Measurements from ENCODE around the gene VWA1. TPM values are rescaled to one million over a fixed set of nuclear protein-coding genes. Genes with fewer than 3 reads are reported as not detected.
A peak's percentile ranks its signal among the peaks of the same experiment; 100 is the strongest.

Gene VWA1
- total and polyA plus RNA-seq, 2 experiments from 2014 or later: 7.2 to 31.5 TPM

DNA sequence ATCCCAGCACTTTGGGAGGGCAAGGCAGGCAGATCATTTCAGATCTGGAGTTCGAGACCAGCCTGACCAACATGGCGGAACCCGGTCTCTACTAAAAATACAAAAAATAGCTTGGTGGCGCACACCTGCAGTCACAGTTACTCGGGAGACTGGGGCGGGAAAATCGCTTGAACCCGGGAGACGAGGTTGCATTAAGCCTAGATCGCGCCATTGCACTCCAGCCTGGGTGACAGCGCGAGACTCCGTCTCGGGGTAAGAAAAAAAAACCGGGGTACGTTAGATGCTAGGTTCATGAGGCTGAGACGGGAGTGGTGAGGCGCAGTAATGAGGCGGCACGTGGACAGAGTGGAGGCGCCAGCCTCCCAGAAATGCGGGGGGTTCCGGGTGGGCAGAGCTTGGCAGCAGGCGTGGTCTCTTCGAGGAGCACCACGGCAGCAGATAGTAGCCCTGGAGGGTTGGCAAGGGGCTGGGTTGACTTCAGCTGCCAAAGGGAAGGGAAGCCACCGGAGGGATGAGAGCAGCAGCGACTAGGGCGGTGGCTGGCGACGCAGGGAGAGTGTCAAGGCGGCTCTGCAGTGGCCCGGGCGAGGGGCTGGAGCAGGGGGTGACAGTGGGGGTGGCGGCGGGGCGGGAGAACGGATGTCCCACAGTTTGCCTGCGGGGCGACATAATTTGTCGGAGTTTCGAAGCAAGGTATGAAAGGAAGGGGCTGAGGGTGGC is 29.2 kb upstream of the VWA1 start:
- peaks cover 62% of the 10 kb centered on the region for H3F3A ChIP-seq (replicated peaks; ENCODE audit: low read depth)
- H3K27me3 ChIP-seq (ENCODE audit: insufficient read depth): no peaks in the 10 kb centered on the region
- 0 out of 2 replicates have a peak overlapping the region, but pooled peaks have one; percentile 76 for H2AFZ ChIP-seq
- Mint-ChIP-seq H3K9me3 (peaks cover 4% of the 10 kb centered on the region), H3K27me3 (ENCODE audit: insufficient read depth, low read depth, poor library complexity) (peaks cover 30% of the 10 kb centered on the region), H3K27ac (peak overlapping the region; percentile 84), H3K4me3 (peak overlapping the region; percentile 93), H3K36me3 (ENCODE audit: low read depth) (peaks cover 74% of the 10 kb centered on the region), H3K4me1 (peaks cover 45% of the 10 kb centered on the region)
- H3K4me3 ChIP-seq: peak overlapping the region; percentile 98
- peak overlapping the region; percentile 75 for H3K4me2 ChIP-seq
- H3K36me3 ChIP-seq (ENCODE audit: insufficient read depth): peaks cover 37% of the 10 kb centered on the region
- TF ChIP-seq NANOG (IDR thresholded peaks at IDR 0.05; ENCODE audit: borderline replicate concordance): no peak
- TF ChIP-seq EZH2 (IDR thresholded peaks at IDR 0.05; ENCODE audit: low read depth, unreplicated experiment): no peak
- 0 out of 2 replicates have a peak, but pooled peaks have one; percentile 22 for TF ChIP-seq POLR2AphosphoS5 (IDR thresholded peaks at IDR 0.05; ENCODE audit: low read depth)
- peaks cover 16% of the 10 kb centered on the region for H4K20me1 ChIP-seq (replicated peaks; ENCODE audit: insufficient read depth)
- ATAC-seq (no peak; the same call in 2 of the 3 replicates), DNase-seq (ENCODE audit: low spot score) (no peak)
- H3K4me1 ChIP-seq (ENCODE audit: insufficient read depth): peaks cover 37% of the 10 kb centered on the region
- peaks cover 48% of the 10 kb centered on the region for H3K79me2 ChIP-seq (replicated peaks; ENCODE audit: insufficient read depth)
- peak overlapping the region; percentile 92 for H3K27ac ChIP-seq (ENCODE audit: low read depth)
- no peaks in the 10 kb centered on the region for H3K9me2 ChIP-seq (ENCODE audit: insufficient read depth)

DNA sequence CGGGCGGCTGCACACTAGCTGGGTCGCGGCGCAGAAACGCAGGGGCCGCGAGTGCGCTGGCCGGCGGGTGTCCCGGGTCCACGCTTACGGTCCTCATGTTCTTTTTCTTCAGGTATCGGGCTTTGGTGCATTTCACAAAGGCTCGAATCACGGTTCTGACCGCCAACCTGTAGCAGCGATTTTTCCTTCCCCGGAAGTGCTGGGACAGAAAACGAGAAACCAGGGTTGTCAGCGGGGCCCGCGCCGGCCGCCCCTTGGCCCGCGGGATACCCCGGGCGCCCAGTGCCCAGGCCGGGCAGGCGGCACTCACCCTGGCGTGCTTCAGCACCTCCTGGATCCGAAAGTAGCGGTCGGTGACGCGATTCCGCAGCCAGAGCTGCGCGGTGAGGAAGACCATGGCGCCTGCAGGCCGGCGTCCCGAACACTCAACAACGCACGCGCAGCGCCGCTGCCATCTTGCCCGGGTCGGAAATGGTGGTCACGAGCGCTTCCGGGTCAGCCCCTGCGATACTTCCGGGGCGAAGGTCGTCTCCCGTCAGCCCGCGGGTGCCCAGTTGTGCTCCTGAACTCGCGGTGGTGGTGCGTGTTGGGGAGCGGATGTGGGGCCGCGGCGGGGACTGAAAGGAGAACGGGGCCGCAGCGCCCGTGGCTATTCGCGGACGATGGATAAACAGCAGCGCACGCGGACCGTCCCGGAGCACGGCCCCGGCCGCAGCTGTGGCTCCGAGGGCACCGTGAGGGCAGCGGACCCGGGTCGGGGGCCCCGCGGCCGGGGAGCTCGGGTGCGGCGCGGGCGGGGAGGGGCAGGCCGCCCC is 28.5 kb upstream of the VWA1 start, which contains the start of gene MRPL20:
MRPL20 (minus strand) TSS at position 473 of the 815 bp plus-strand sequence; CDS start at position 397, 76 bp downstream.
- H2AFZ ChIP-seq: peak within 1 kb of the TSS; percentile 76; the same call in 1 of the 2 replicates
- peaks cover 32% of the 10 kb centered on the region for H3K36me3 ChIP-seq (ENCODE audit: insufficient read depth)
- no peaks in the 10 kb centered on the region for H3K9me2 ChIP-seq (ENCODE audit: insufficient read depth)
- peak within 1 kb of the TSS; percentile 100 for H3K27ac ChIP-seq (ENCODE audit: low read depth)
- Mint-ChIP-seq H3K27ac (peak within 1 kb of the TSS; percentile 91), H3K4me1 (peaks cover 41% of the 10 kb centered on the region), H3K27me3 (ENCODE audit: insufficient read depth, low read depth, poor library complexity) (peaks cover 25% of the 10 kb centered on the region), H3K4me3 (peak within 1 kb of the TSS; percentile 93), H3K9me3 (peaks cover 9% of the 10 kb centered on the region), H3K36me3 (ENCODE audit: low read depth) (peaks cover 73% of the 10 kb centered on the region)
- no peaks in the 10 kb centered on the region for H3K27me3 ChIP-seq (ENCODE audit: insufficient read depth)
- ATAC-seq: peak; percentile 83
- peaks cover 39% of the 10 kb centered on the region for H3K4me1 ChIP-seq (ENCODE audit: insufficient read depth)
- H3F3A ChIP-seq (replicated peaks; ENCODE audit: low read depth): peaks cover 56% of the 10 kb centered on the region
- DNase-seq (ENCODE audit: low spot score): peak; percentile 96
- peaks cover 16% of the 10 kb centered on the region for H4K20me1 ChIP-seq (replicated peaks; ENCODE audit: insufficient read depth)
- H3K4me2 ChIP-seq: peak within 1 kb of the TSS; percentile 75
- peaks cover 48% of the 10 kb centered on the region for H3K79me2 ChIP-seq (replicated peaks; ENCODE audit: insufficient read depth)
- TF ChIP-seq REST (IDR thresholded peaks at IDR 0.05; ENCODE audit: unreplicated experiment): peak; percentile 28
- TF ChIP-seq CREB1 (CRISPR knock-in tag; IDR thresholded peaks at IDR 0.05; ENCODE audit: low read depth): 0 out of 2 replicates have a peak, but pooled peaks have one; percentile 54
- TF ChIP-seq POLR2AphosphoS5 (IDR thresholded peaks at IDR 0.05; ENCODE audit: low read depth): peak; percentile 98
- TF ChIP-seq ZNF331 (CRISPR knock-in tag; IDR thresholded peaks at IDR 0.05; ENCODE audit: low read depth): no peak
- no peak for TF ChIP-seq STAT1 (IDR thresholded peaks at IDR 0.05; ENCODE audit: unreplicated experiment)
- TF ChIP-seq, protein P1, sequence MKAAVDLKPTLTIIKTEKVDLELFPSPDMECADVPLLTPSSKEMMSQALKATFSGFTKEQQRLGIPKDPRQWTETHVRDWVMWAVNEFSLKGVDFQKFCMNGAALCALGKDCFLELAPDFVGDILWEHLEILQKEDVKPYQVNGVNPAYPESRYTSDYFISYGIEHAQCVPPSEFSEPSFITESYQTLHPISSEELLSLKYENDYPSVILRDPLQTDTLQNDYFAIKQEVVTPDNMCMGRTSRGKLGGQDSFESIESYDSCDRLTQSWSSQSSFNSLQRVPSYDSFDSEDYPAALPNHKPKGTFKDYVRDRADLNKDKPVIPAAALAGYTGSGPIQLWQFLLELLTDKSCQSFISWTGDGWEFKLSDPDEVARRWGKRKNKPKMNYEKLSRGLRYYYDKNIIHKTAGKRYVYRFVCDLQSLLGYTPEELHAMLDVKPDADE (IDR thresholded peaks at IDR 0.05): peak; percentile 98
- peak within 1 kb of the TSS; percentile 98 for H3K4me3 ChIP-seq
